ENCODE results near the gene BLMH.

- TF ChIP-seq CTCF (IDR thresholded peaks at IDR 0.05) (no peak), EZH2 (IDR thresholded peaks at IDR 0.05) (no peak)
Observed at GRCh38 chr17:30323895-30324319, 32.2 kb upstream of the BLMH start.
